Measurements from ENCODE around the gene MGA. TPM values are rescaled to one million over a fixed set of nuclear protein-coding genes. Genes with fewer than 3 reads are reported as not detected.

Gene MGA
- total RNA-seq, 2 donors from 2014 or later: 42.9 to 62.5 TPM

- intact Hi-C loops (cut with DNase I): no loop called here
- H3K4me3 ChIP-seq: no peak overlapping the region
- H3K36me3 ChIP-seq: no peaks in the 10 kb centered on the region
- no peaks in the 10 kb centered on the region for H3K9me3 ChIP-seq
- H3K27me3 ChIP-seq (replicated peaks; ENCODE audit: insufficient read depth): no peaks in the 10 kb centered on the region
- TF ChIP-seq CTCF (IDR thresholded peaks at IDR 0.05): no peak
- TF ChIP-seq POLR2A (IDR thresholded peaks at IDR 0.05): no peak
- TF ChIP-seq POLR2AphosphoS5 (IDR thresholded peaks at IDR 0.05): no peak
- H3K4me1 ChIP-seq (replicated peaks): no peaks in the 10 kb centered on the region
- WGBS: 93% methylated on average over 1 of the region's 1 CpG
- DNase-seq (ENCODE audit: low spot score): no peak
- H3K27ac ChIP-seq: no peak overlapping the region
Observed at GRCh38 chr15:41648097-41648496, 12.1 kb upstream of the MGA start.

GRCh38 chr15:41648770-41649169 lies 11.4 kb upstream of the MGA start:
- Histone ChIP-seq H3K27ac (no peak overlapping the region), H3K27me3 (replicated peaks; ENCODE audit: insufficient read depth) (no peaks in the 10 kb centered on the region), H3K9me3 (no peaks in the 10 kb centered on the region), H3K4me3 (no peak overlapping the region), H3K4me1 (replicated peaks) (no peaks in the 10 kb centered on the region), H3K36me3 (no peaks in the 10 kb centered on the region)
- WGBS: 88% methylated on average over 1 of the region's 1 CpG
- intact Hi-C loops (cut with DNase I): no loop called here
- TF ChIP-seq POLR2A (IDR thresholded peaks at IDR 0.05) (no peak), CTCF (IDR thresholded peaks at IDR 0.05) (no peak), POLR2AphosphoS5 (IDR thresholded peaks at IDR 0.05) (no peak)
- no peak for DNase-seq (ENCODE audit: low spot score)

GRCh38 chr15:41650806-41651205 lies 9.4 kb upstream of the MGA start:
- 95% methylated on average over 1 of the region's 1 CpG for WGBS
- TF ChIP-seq CTCF (IDR thresholded peaks at IDR 0.05) (no peak), POLR2A (IDR thresholded peaks at IDR 0.05) (no peak), POLR2AphosphoS5 (IDR thresholded peaks at IDR 0.05) (no peak)
- intact Hi-C loops (cut with DNase I): no loop called here
- Histone ChIP-seq H3K27me3 (replicated peaks; ENCODE audit: insufficient read depth) (no peaks in the 10 kb centered on the region), H3K36me3 (no peaks in the 10 kb centered on the region), H3K4me3 (no peak overlapping the region), H3K4me1 (replicated peaks) (no peaks in the 10 kb centered on the region), H3K27ac (no peak overlapping the region), H3K9me3 (no peaks in the 10 kb centered on the region)
- no peak for DNase-seq (ENCODE audit: low spot score)

GRCh38 chr15:41651373-41651772 lies 8.8 kb upstream of the MGA start:
- Histone ChIP-seq H3K36me3 (no peaks in the 10 kb centered on the region), H3K27ac (no peak overlapping the region)
- DNase-seq (ENCODE audit: low spot score): no peak

GRCh38 chr15:41653760-41654159 lies 6.4 kb upstream of the MGA start:
- Histone ChIP-seq H3K27me3 (replicated peaks; ENCODE audit: insufficient read depth) (no peaks in the 10 kb centered on the region), H3K36me3 (no peaks in the 10 kb centered on the region), H3K27ac (no peak overlapping the region), H3K4me1 (replicated peaks) (no peaks in the 10 kb centered on the region), H3K4me3 (no peak overlapping the region), H3K9me3 (no peaks in the 10 kb centered on the region)
- no peak for DNase-seq (ENCODE audit: low spot score)
- no peak for TF ChIP-seq POLR2A (IDR thresholded peaks at IDR 0.05)
- intact Hi-C loops (cut with DNase I): no loop called here
- 81% methylated on average over 3 of the region's 3 CpGs for WGBS

More at GRCh38 chr15:41651373-41651772, 8.8 kb upstream of the MGA start:
- no peaks in the 10 kb centered on the region for H3K9me3 ChIP-seq
- intact Hi-C loops (cut with DNase I): no loop called here
- TF ChIP-seq POLR2A (IDR thresholded peaks at IDR 0.05): no peak
- 62% methylated on average over 1 of the region's 1 CpG for WGBS
- H3K4me1 ChIP-seq (replicated peaks): no peaks in the 10 kb centered on the region
- no peak overlapping the region for H3K4me3 ChIP-seq
- H3K27me3 ChIP-seq (replicated peaks; ENCODE audit: insufficient read depth): no peaks in the 10 kb centered on the region

GRCh38 chr15:41655716-41656115 lies 4.5 kb upstream of the MGA start:
- Histone ChIP-seq H3K9me3 (no peaks in the 10 kb centered on the region), H3K27ac (no peak overlapping the region), H3K36me3 (no peaks in the 10 kb centered on the region), H3K4me1 (replicated peaks) (no peaks in the 10 kb centered on the region), H3K27me3 (replicated peaks; ENCODE audit: insufficient read depth) (no peaks in the 10 kb centered on the region), H3K4me3 (no peak overlapping the region)
- DNase-seq (ENCODE audit: low spot score): no peak
- intact Hi-C loops (cut with DNase I): no loop called here
- 92% methylated on average over 4 of the region's 4 CpGs for WGBS
- TF ChIP-seq POLR2AphosphoS5 (IDR thresholded peaks at IDR 0.05) (no peak), POLR2A (IDR thresholded peaks at IDR 0.05) (no peak), CTCF (IDR thresholded peaks at IDR 0.05) (no peak)
